GM21737 (cell line): ENCODE measurements around the gene MARCO.
"Not testable (repeated sequence)": the region's sequence is repeated elsewhere in the genome, so short reads cannot be mapped to it uniquely, and the experiment has no call there.

Experiments used
- ATAC-seq: cut with Tn5 transposase; IDR thresholded peaks from one replicate; pipeline ENCODE4 v1.9.1; 2021; ENCODE audit warnings: mild to moderate bottlenecking, moderate library complexity; ENCODE audit not compliant: unreplicated experiment

MARCO gene

GRCh38 chr2:118925981-118926380 is 16.0 kb upstream of the MARCO start:
- no peak for ATAC-seq

GRCh38 chr2:118929059-118929458 is 12.9 kb upstream of the MARCO start:
- no peak for ATAC-seq

- ATAC-seq, result no peak
Observed at GRCh38 chr2:118932949-118933348, 9.0 kb upstream of the MARCO start.

- ATAC-seq, result no peak
Observed at GRCh38 chr2:118936306-118936705, 5.7 kb upstream of the MARCO start.

GRCh38 chr2:118936936-118937335 is 5.1 kb upstream of the MARCO start:
- no peak for ATAC-seq

GRCh38 chr2:118937817-118938216 is 4.2 kb upstream of the MARCO start:
- ATAC-seq, result no peak

DNA sequence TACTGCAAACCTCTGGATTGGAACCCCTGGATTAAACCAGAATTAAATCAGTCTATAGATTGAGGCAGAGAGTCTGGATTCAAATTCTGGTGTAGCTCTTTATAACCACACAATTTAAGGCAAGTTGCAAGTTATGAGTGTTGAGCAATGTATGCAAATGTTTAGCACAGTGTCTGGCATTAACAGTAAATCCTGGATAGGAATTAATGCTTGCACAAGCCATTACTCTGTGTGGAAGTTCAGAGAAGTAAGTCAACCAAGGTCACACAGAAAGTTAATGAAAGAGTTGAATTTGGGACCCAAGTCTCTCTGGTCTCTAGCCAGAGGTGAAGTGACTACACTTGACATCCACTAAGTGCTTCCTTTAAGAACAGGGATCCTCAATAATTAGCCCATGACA is 2.0 kb upstream of the MARCO start:
- ATAC-seq, result no peak

DNA sequence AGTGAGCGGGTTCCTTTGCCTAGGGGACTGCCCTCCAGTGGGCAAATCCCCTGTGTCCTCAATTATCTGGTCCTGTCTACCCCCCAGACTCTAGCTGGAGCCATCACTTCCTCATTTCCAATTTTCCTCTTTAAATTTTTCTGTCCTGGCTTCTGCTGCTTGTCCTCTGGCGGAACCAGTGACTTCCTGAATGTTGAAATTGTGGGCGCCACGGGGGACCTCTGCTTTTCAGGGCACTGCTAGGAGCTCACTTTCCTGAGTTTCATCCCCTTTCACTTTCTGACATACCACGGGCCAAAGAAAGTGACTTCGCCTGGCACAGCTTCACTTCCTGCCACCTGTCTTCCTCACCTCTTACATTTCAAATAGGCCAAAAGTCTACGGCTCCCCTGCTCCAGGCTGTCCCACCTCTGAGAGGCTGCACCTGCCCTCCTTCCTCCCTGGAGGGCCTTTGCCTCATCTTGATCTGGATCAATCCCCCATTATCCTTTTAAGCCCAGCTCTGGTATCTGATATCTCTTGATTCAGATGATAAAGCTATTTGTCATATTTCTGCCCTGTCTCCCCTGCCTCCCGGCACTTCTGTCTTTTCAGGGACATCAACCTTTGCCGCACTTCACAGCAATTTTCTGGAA is 1.4 kb upstream of the MARCO start:
- no peak for ATAC-seq

DNA sequence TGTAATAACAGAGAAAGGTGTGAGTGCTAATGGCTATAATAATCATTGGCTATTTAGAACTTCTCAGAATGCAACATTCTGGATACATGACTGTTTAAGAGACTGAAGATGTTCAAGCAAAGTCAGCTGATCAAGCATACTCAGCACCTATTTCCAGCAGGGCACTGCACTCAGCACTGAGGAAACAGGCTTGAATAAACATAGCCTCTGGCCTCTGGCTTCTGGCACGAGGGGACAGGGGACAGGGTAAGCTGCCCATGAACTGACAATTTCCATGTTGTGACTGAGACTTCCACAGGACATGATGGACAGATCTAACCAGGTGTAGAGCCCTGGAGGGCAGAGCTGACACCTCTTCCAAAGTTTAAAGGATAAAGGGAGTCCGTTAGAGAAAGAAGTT is 1.3 kb downstream of the MARCO start:
- ATAC-seq, result no peak

- ATAC-seq, result no peak
Observed at GRCh38 chr2:118945881-118946280, 3.9 kb downstream of the MARCO start.

GRCh38 chr2:118948266-118948665 is 6.3 kb downstream of the MARCO start:
- ATAC-seq, result not testable (repeated sequence)

DNA sequence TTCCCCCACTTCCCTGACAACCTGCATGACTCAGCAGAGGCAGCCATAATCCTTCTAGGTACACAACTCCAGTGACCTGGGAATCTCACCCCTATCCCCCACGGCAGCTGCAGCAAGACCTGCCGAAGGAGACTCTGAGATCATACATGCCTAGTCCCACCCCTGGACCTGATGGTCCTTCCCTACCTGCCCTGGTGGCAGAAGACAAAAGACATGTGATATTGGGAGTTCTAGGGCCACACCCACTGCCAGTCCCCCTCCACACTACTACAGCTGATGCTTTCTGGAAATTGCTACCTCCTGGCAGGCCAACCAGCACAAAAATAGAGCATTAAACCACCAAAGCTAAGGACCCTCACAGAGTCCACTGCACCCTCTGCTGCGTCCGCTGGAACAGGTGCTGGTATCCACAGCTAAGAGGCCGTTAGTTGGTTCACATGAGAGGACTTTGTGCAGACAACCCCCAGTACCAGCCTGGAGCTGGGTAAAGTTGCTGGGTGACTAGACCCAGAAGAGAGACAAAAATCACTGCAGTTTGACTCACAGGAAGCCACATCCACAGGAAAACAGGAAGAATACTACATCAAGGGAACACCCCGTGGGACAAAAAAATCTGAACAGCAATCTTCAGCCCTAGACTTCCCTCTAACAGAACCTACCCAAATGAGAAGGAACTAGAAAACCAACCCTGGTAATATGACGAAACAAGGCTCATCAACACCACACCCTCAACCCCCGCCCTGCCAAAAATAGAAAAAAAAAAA is 12.5 kb downstream of the MARCO start:
- ATAC-seq, result no peak

- ATAC-seq, result no peak
Observed at GRCh38 chr2:118965737-118966136, 23.7 kb downstream of the MARCO start.

- ATAC-seq, result no peak
Observed at GRCh38 chr2:118967124-118967880, 25.3 kb downstream of the MARCO start.

GRCh38 chr2:118968042-118968441 is 26.0 kb downstream of the MARCO start:
- ATAC-seq, result no peak

GRCh38 chr2:118968961-118969733 is 27.2 kb downstream of the MARCO start:
- ATAC-seq, result no peak

DNA sequence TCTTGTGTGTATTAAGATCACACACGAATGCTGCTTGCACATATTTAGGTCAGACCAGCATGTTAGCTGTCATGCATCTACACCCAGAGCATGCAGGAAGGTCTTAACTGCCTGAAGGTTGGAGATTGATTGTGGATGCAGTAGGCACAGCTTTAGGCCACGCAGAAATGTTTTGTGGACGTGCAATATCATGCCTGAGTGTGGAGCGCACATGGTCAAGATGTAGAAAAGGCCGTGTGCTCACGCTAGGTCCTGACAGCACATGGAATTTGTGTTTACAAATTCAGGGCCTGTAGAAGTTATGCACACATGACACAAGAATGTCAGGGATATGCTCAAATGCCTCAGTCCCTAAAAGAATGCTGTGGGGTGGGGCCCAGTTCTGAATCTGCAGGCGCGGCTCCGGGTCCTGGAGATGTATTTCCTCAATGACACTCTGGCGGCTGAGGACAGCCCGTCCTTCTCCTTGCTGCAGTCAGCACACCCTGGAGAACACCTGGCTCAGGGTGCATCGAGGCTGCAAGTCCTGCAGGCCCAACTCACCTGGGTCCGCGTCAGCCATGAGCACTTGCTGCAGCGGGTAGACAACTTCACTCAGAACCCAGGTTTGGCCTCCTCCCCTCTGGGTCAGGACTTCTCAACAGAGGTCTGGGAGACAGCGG is 27.9 kb downstream of the MARCO start:
- ATAC-seq, result no peak

DNA sequence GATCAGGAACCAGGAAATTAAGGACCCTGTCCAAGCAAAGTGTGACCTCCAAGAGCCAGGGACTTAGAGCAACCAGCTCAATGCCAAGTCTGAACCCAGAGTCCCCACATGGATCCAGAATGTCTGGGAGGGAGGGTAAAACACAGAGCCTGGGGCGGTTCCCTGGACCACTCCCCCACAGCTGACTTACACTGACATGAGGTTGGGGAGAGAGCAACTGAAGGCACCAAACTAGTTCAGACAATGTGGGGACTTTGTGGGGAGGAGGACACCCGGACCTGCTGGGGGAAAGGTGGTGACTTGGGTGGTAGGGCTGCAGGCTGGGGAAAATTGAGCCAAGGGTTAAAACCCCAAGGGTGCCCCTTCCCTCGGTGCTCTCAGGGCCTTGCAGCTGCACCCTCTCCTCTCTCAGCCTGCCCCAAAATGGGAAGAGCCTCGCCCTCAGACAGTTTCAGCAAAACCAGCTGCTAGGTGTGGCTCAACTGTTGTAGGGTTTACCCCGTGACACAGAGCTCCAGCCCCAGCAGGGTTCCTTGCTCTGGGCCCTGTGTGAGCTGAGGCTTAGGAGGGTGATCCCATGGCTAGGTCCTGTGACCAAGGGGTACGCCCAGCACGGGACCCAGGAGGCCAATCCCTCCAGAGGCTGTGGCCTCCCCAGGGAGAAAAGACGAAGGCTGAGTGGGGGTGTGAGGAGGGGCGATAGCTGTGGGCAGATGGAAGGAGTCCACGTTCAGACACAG is 28.6 kb downstream of the MARCO start:
- no peak for ATAC-seq

DNA sequence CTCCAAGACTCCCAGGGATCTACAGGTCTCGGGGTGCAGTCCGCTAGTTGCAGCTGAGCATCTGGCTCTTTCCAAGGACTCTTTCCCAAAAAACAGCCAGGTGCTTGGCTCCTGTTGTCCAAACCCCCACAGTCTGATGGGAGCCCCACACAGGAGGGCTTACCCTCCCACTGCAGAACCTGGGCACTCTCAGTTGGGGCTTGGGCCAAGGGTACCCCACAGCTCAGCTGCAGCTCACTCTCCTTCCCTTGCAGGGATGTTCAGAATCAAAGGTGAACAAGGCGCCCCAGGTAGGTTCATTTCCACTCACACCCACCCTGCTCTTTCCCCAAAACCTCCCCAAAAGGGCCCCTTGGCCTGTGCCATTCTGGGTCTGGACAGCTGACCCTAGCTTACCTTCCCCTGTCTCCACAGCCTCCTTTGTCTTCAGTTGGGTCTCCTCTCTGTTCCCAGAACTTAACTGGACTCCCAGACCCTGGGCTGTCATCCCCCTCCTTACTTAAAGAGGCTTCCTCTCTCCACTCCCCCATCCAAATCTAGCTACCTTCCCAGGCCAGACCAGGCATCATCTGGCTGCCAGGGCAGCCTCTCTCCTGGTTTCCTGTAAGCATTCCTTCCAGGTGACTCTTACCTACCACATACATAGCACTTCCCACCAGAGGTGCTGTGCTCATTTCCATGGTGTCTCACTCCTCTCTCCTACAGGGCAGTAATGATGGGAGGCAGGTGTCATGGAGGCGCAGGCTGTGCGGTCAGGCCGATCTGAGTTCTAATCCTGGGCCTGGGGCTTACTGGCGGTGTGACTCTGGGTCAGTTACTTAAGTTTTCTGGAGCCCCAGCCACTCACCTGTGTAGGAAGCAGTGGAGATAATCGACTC is 29.5 kb downstream of the MARCO start:
- ATAC-seq, result no peak
